Measurements from ENCODE around the gene TLX3. TPM values are rescaled to one million over a fixed set of nuclear protein-coding genes. Genes with fewer than 3 reads are reported as not detected.

TLX3 gene
- total and polyA plus RNA-seq, 2 of the 8 experiments (the other 6 are each of a cell fraction or from before 2014, with no cell fraction given) = not detected

GRCh38 chr5:171311322-171312077 is 2.5 kb downstream of the TLX3 start:
- H3K4me3 ChIP-seq (ENCODE audit: extremely low read depth in 1 of 4, insufficient read depth in 2 of 4, low read depth in 3 of 4, low read length in 4 of 4) = peak overlapping the region in 1 of 4 experiments; percentile 50; a peak in 2 of 8 replicates
- H3K14ac ChIP-seq (ENCODE audit: insufficient read length) = no peak overlapping the region
- H4K8ac ChIP-seq (ENCODE audit: extremely low read depth, insufficient read depth, low read length) = no peak overlapping the region
- no peak overlapping the region for H4K5ac ChIP-seq (ENCODE audit: insufficient read length, low read depth, low read length)
- H3K23ac ChIP-seq (ENCODE audit: insufficient read length) = no peak overlapping the region
- no peak overlapping the region for H3K4ac ChIP-seq (replicated peaks; ENCODE audit: insufficient read length, low read depth, low read length)
- H3K56ac ChIP-seq (replicated peaks; ENCODE audit: insufficient read length, low read depth, low read length) = no peak overlapping the region
- no peak overlapping the region for H3K27ac ChIP-seq (ENCODE audit: low read depth, low read length)
- H2BK20ac ChIP-seq (ENCODE audit: low read length) = no peak overlapping the region
- H2AFZ ChIP-seq (ENCODE audit: low read length) = no peak overlapping the region
- ChIA-PET POLR2A (ENCODE audit: partially characterized antibody) (interaction anchor here (1.9 kb wide), 1 partner anchor 19 kb away, joined by 5 read pairs; no protein-coding TSS in a partner anchor), CTCF (ENCODE audit: partially characterized antibody) (interaction anchor here (1.2 to 1.3 kb wide), 2 partner anchors 10 to 13 kb away, joined by 3 read pairs; no protein-coding TSS in a partner anchor)
- no peak overlapping the region for H3K9ac ChIP-seq (replicated peaks in 1 of 4; ENCODE audit: extremely low read depth in 1 of 4, low read depth in 3 of 4, low read length in 3 of 4)
- H3K36me3 ChIP-seq (ENCODE audit: control insufficient read depth in 2 of 4, insufficient read depth in 4 of 4, low read length in 3 of 4) = peaks cover 0 to 27% (median 0%) of the 10 kb centered on the region in 4 experiments; a peak in 1 of 8 replicates
- H3K9me3 ChIP-seq (ENCODE audit: insufficient read depth in 2 of 2, low read depth in 1 of 2, low read length in 1 of 2) = no peaks in the 10 kb centered on the region; a peak in 1 of 4 replicates
- H3K18ac ChIP-seq (ENCODE audit: extremely low read depth, low read length) = no peak overlapping the region; the same call in 1 of the 2 replicates
- no peak overlapping the region for H2BK120ac ChIP-seq (replicated peaks; ENCODE audit: low read depth, low read length)
- H3K23me2 ChIP-seq (ENCODE audit: low read depth, low read length) = peaks cover 2% of the 10 kb centered on the region; the same call in 1 of the 2 replicates
- H2AK5ac ChIP-seq (ENCODE audit: low read depth, low read length) = no peak overlapping the region
- peak overlapping the region; percentile 55 to 74 for H3K4me2 ChIP-seq (ENCODE audit: insufficient read depth in 1 of 2, low read depth in 2 of 2, low read length in 2 of 2)
- peaks cover 93 to 100% (median 99%) of the 10 kb centered on the region in 4 experiments for H3K27me3 ChIP-seq (replicated peaks in 1 of 4; ENCODE audit: control insufficient read depth in 3 of 4, extremely low read depth in 1 of 4, insufficient read depth in 3 of 4, low read length in 3 of 4)
- no peak overlapping the region for H4K91ac ChIP-seq (replicated peaks; ENCODE audit: insufficient read length, low read length)
- no peak overlapping the region for H2BK12ac ChIP-seq (ENCODE audit: low read depth, low read length)
- no peak overlapping the region for H2BK15ac ChIP-seq (ENCODE audit: low read length)
- H3K4me1 ChIP-seq (replicated peaks in 1 of 4; ENCODE audit: control insufficient read depth in 3 of 4, insufficient read depth in 4 of 4, low read length in 3 of 4) = peaks cover 0 to 42% (median 21%) of the 10 kb centered on the region in 4 experiments; a peak in 6 of 7 replicates
- DNase-seq (ENCODE audit: low read depth in 1 of 2, low spot score in 2 of 2) (peak in 1 of 2 experiments; percentile 56), FAIRE-seq (no peak)
- no peaks in the 10 kb centered on the region for H3K79me1 ChIP-seq (ENCODE audit: low read depth, low read length)
- H2BK5ac ChIP-seq (ENCODE audit: low read depth, low read length) = no peak overlapping the region
- 1% methylated on average over 30 of the region's 74 CpGs; no CpG with 5 or more reads in 1 of the 2 experiments for WGBS, 2 experiments (ENCODE audit: extremely low coverage in 1 of 2, insufficient coverage in 1 of 2, insufficient read length in 1 of 2, insufficient replicate concordance in 2 of 2, low coverage in 1 of 2, low lambda C conversion rate in 2 of 2, missing lambda C conversion rate in 1 of 2)
- peak; percentile 6 for TF ChIP-seq KDM4A (IDR thresholded peaks at IDR 0.05; ENCODE audit: low read depth, low read length, severe bottlenecking)
- TF ChIP-seq EZH2 (IDR thresholded peaks at IDR 0.05; ENCODE audit: low read depth, low read length, severe bottlenecking) = peak; percentile 52
- TF ChIP-seq, protein P1, sequence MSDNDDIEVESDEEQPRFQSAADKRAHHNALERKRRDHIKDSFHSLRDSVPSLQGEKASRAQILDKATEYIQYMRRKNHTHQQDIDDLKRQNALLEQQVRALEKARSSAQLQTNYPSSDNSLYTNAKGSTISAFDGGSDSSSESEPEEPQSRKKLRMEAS (IDR thresholded peaks at IDR 0.05) = peak; percentile 87
- TF ChIP-seq SUZ12 (IDR thresholded peaks at IDR 0.05; ENCODE audit: low read length) = peak; percentile 52
- TF ChIP-seq, protein P2, sequence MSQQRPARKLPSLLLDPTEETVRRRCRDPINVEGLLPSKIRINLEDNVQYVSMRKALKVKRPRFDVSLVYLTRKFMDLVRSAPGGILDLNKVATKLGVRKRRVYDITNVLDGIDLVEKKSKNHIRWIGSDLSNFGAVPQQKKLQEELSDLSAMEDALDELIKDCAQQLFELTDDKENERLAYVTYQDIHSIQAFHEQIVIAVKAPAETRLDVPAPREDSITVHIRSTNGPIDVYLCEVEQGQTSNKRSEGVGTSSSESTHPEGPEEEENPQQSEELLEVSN (IDR thresholded peaks at IDR 0.05) = peak; percentile 93
- TF ChIP-seq ZNF274 (IDR thresholded peaks at IDR 0.05; ENCODE audit: borderline replicate concordance, extremely low read depth, low read length) = no peak
- H3K79me2 ChIP-seq (ENCODE audit: control insufficient read depth in 1 of 2, insufficient read depth in 2 of 2, low read length in 2 of 2) = no peaks in the 10 kb centered on the region
- peaks cover 18 to 40% of the 10 kb centered on the region in 2 experiments for H4K20me1 ChIP-seq (replicated peaks in 1 of 2; ENCODE audit: control insufficient read depth in 1 of 2, insufficient read depth in 2 of 2, low read length in 2 of 2)

Measured in H1 (cell line).